Natural killer cell treated with Interleukin-12 subunit alpha and Interleukin-12 subunit beta and Interleukin-15 and Interleukin-18, amount 100 ng/mL, for 72 hours (primary cell): ENCODE data around the gene EFNA5. TPM values are rescaled to one million over a fixed set of nuclear protein-coding genes. Genes with fewer than 3 reads are reported as not detected.

Experiments used
- ATAC-seq, 2 donors: fragments of 150-1000 bp; cut with Tn5 transposase in 1 of 2; sonication (Bioruptor Pico), chemical (Tn5 transposase) in 1 of 2; 2 replicates each; pipeline ENCODE4 v1.10.0; 2021
- DNase-seq: peaks from one replicate; pipeline ENCODE4 v3.0.0; 2022; ENCODE audit warnings: low spot score
- H3K27ac Mint-ChIP-seq, 2 donors: 1 replicate in 1 of 2; 2 replicates in 1 of 2; pipeline ENCODE4 v1.8.0; 2022; ENCODE audit warnings: mixed read lengths in 2 of 2, mild to moderate bottlenecking in 1 of 2, moderate library complexity in 1 of 2
- H3K27me3 Mint-ChIP-seq, 2 donors: 1 replicate in 1 of 2; 2 replicates in 1 of 2; pipeline ENCODE4 v1.8.0; 2022; ENCODE audit warnings: mixed read lengths in 2 of 2
- H3K36me3 Mint-ChIP-seq: one replicate; pipeline ENCODE4 v1.8.0; 2022; ENCODE audit warnings: mixed read lengths
- H3K4me1 Mint-ChIP-seq, 2 donors: 1 replicate in 1 of 2; 2 replicates in 1 of 2; pipeline ENCODE4 v1.8.0; 2022; ENCODE audit warnings: low read depth in 2 of 2, mixed read lengths in 2 of 2, mild to moderate bottlenecking in 1 of 2
- H3K4me3 Mint-ChIP-seq: one replicate; pipeline ENCODE4 v1.8.0; 2022; ENCODE audit warnings: mixed read lengths
- H3K9me3 Mint-ChIP-seq: 2 replicates; pipeline ENCODE4 v1.8.0; 2022; ENCODE audit warnings: mixed read lengths
- total RNA-seq, 2 donors: library from RNA; stranded (reverse); gene quantifications; one replicate each; pipeline ENCODE4 v1.2.3, GENCODE V29; 2022

EFNA5 gene
- total RNA-seq, 2 donors from 2014 or later, result 1.2 to 2.2 TPM

DNA sequence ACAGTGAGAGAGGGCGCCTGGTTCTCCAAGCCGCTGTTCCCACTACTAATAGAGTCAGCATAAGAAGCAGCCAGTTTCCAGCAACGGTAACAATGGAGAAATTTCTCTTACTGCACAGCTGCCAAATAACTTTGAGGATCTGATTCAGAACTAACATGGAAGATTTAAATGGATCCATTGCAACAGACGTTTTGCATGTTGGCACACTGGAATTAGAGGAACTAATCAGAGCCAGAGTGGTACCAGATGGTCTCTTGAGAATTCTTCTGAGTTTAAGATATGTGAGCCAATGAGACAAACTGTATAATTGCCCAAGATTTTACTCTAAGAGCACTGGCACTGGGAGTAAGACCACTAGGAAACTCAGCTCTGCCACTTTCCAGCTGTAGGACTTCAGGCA is 186.5 kb downstream of the EFNA5 start:
- Mint-ChIP-seq H3K27ac (peak overlapping the region; percentile 89 to 94), H3K27me3 (no peaks in the 10 kb centered on the region), H3K4me3 (peak overlapping the region; percentile 66), H3K36me3 (peaks cover 14% of the 10 kb centered on the region), H3K4me1 (peaks cover 47 to 65% of the 10 kb centered on the region in 2 donors), H3K9me3 (peaks cover 12% of the 10 kb centered on the region)
- DNase-seq (no peak), ATAC-seq (no peak)

DNA sequence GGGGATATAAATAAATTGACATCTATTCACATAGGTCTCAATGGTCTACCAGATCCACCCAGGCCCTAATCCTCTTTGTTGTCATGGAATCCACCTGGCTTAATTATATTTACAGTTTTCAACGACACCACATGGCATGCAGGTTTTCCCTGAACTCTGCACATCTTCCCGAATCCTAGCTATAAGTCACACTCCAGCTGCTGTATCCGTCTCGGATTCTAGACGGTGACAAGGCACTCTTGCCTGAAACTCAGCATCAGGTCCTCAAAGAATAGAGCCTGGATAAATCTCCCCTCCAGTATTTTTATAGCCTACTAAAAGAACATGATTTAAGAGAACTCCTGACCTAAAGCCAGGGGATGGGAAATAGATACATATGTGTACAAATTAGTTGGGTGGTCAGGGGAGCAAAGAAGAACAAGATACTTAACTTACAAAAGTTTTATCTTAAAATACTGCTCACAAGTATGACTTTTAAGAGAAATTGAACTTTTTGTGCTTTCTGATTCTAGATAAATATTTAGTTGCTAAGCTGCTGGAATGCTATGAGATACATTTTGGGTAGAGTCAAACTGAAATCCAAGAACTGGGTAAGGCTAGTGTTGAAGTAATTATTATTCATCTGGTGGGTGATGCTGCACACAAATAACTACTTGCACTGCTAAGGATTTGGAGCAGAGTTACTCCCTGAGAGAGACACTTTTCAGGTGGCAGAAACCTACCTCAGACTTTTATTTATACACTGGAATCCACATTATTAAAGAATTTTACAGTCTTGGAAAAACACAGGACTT is 187.3 kb downstream of the EFNA5 start:
- H3K27me3 Mint-ChIP-seq, result no peaks in the 10 kb centered on the region
- H3K9me3 Mint-ChIP-seq, result peaks cover 12% of the 10 kb centered on the region
- peak overlapping the region; percentile 30 to 94 for H3K27ac Mint-ChIP-seq
- peaks cover 14% of the 10 kb centered on the region for H3K36me3 Mint-ChIP-seq
- ATAC-seq, result no peak
- DNase-seq, result no peak
- H3K4me3 Mint-ChIP-seq, result no peak overlapping the region
- H3K4me1 Mint-ChIP-seq, result peaks cover 48 to 69% of the 10 kb centered on the region in 2 donors

DNA sequence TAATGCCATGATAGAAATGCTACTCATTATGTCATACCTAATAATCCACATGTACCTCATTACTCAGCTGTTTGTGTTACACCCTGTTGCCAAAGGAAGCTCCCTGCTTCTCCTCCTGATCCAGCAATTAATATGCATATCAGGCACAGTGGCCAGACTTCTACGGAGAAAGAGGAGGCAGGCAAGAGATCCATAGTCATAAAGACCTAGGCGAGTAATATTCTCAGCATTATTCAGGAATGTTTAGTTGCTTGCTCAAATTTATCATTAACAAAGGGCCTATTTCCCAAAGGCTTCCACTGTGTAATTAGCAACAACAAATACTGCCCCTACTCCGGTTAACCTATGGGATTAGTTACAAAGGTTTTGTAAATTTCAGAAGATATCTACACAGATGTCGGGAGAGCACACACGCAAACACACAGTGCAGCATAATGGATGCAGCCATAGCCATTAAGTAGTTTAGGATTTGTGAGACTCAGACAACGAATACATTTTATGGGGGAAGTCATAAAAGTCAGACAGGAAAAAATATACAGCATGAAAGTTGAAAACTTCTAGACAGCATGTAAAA is 192.6 kb downstream of the EFNA5 start:
- DNase-seq (no peak), ATAC-seq (no peak)
- peak overlapping the region; percentile 79 for H3K4me3 Mint-ChIP-seq
- H3K4me1 Mint-ChIP-seq, result peaks cover 42 to 66% of the 10 kb centered on the region in 2 donors
- H3K9me3 Mint-ChIP-seq, result no peaks in the 10 kb centered on the region
- peak overlapping the region; percentile 91 to 95 for H3K27ac Mint-ChIP-seq
- no peaks in the 10 kb centered on the region for H3K27me3 Mint-ChIP-seq
- H3K36me3 Mint-ChIP-seq, result peaks cover 8% of the 10 kb centered on the region

- DNase-seq (no peak), ATAC-seq (no peak)
- Mint-ChIP-seq H3K4me1 (peaks cover 49 to 70% of the 10 kb centered on the region in 2 donors), H3K27ac (peak overlapping the region; percentile 91 to 95), H3K4me3 (peak overlapping the region; percentile 79), H3K36me3 (peaks cover 8% of the 10 kb centered on the region), H3K9me3 (no peaks in the 10 kb centered on the region), H3K27me3 (no peaks in the 10 kb centered on the region)
These were observed 193.2 kb downstream of the EFNA5 start for GRCh38 chr5:107477492-107477891.

- ATAC-seq (peak; percentile 88 to 92), DNase-seq (peak; percentile 86)
- Mint-ChIP-seq H3K4me1 (peaks cover 50 to 72% of the 10 kb centered on the region in 2 donors), H3K27ac (peak overlapping the region; percentile 91 to 95), H3K36me3 (peaks cover 8% of the 10 kb centered on the region), H3K9me3 (no peaks in the 10 kb centered on the region), H3K4me3 (peak overlapping the region; percentile 79), H3K27me3 (no peaks in the 10 kb centered on the region)
These were observed 194.0 kb downstream of the EFNA5 start for GRCh38 chr5:107476783-107477182.

GRCh38 chr5:107474716-107475489 is 195.8 kb downstream of the EFNA5 start:
- DNase-seq, result peak; percentile 63
- Mint-ChIP-seq H3K4me1 (peaks cover 49 to 73% of the 10 kb centered on the region in 2 donors), H3K27ac (peak overlapping the region; percentile 91 to 95), H3K4me3 (peak overlapping the region; percentile 88), H3K9me3 (no peaks in the 10 kb centered on the region), H3K27me3 (no peaks in the 10 kb centered on the region), H3K36me3 (peaks cover 6% of the 10 kb centered on the region)
- peak; percentile 81 to 85 for ATAC-seq

DNA sequence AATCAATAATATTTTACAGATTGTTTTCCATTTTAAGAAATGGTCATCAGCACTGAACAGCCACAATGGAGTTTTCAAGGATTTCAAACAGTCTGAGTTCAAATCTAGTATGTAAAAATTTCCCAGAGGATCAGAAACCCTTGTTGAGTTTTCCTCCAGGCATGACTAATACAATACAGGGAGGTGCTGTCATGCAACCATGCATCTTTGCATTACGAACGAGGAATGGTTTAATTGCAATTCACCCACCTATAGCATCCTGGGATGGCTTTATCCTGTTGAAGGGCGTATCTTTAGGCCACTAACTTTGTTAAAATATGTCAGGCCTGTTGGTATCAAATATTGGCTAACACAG is 196.4 kb downstream of the EFNA5 start:
- H3K4me3 Mint-ChIP-seq, result peak overlapping the region; percentile 88
- peaks cover 6% of the 10 kb centered on the region for H3K36me3 Mint-ChIP-seq
- DNase-seq (no peak), ATAC-seq (no peak)
- H3K27ac Mint-ChIP-seq, result peak overlapping the region; percentile 91 to 95
- no peaks in the 10 kb centered on the region for H3K9me3 Mint-ChIP-seq
- H3K4me1 Mint-ChIP-seq, result peaks cover 54 to 78% of the 10 kb centered on the region in 2 donors
- H3K27me3 Mint-ChIP-seq, result no peaks in the 10 kb centered on the region

DNA sequence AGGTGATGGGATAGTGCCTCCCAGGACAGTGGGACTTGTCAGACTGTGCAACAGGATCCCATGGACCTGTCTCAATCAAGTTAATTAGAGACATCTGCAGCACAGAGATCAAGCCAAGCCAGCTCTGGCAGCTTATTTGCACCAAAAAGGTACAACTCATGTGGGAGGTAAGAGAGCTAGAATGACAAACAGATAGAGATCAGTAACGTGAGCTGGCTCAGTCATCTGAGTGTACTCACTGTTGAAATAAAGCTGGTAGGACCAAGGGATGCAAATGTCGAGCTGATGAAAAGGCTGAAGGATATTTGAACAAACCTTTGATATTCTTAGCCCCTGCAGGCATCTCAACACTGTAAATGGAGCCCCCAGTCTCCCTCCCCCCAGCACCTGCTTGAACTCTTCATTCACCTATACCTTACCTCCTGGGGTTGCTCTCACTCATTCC is 198.1 kb downstream of the EFNA5 start:
- H3K27ac Mint-ChIP-seq, result peak overlapping the region; percentile 54 to 95
- peak overlapping the region; percentile 8 for H3K4me3 Mint-ChIP-seq
- H3K4me1 Mint-ChIP-seq, result peaks cover 60 to 84% of the 10 kb centered on the region in 2 donors

GRCh38 chr5:107470295-107470582 is 200.5 kb downstream of the EFNA5 start:
- ATAC-seq, result no peak
- peak overlapping the region; percentile 97 to 99 for H3K27ac Mint-ChIP-seq
- H3K4me1 Mint-ChIP-seq, result peaks cover 68 to 79% of the 10 kb centered on the region in 2 donors
- DNase-seq, result no peak
- peaks cover 6% of the 10 kb centered on the region for H3K36me3 Mint-ChIP-seq
- peak overlapping the region; percentile 83 for H3K4me3 Mint-ChIP-seq
- H3K9me3 Mint-ChIP-seq, result no peaks in the 10 kb centered on the region
- no peaks in the 10 kb centered on the region for H3K27me3 Mint-ChIP-seq

More for the DNA sequence above, 198.1 kb downstream of the EFNA5 start:
- no peaks in the 10 kb centered on the region for H3K27me3 Mint-ChIP-seq
- ATAC-seq (no peak), DNase-seq (no peak)
- no peaks in the 10 kb centered on the region for H3K9me3 Mint-ChIP-seq
- H3K36me3 Mint-ChIP-seq, result peaks cover 6% of the 10 kb centered on the region

GRCh38 chr5:107469485-107470294 is 201.0 kb downstream of the EFNA5 start:
- Mint-ChIP-seq H3K36me3 (peaks cover 6% of the 10 kb centered on the region), H3K9me3 (no peaks in the 10 kb centered on the region), H3K4me1 (peaks cover 69 to 79% of the 10 kb centered on the region in 2 donors), H3K4me3 (peak overlapping the region; percentile 83), H3K27me3 (no peaks in the 10 kb centered on the region), H3K27ac (peak overlapping the region; percentile 97 to 99)
- ATAC-seq, result peak; percentile 80 to 85
- peak; percentile 69 for DNase-seq

DNA sequence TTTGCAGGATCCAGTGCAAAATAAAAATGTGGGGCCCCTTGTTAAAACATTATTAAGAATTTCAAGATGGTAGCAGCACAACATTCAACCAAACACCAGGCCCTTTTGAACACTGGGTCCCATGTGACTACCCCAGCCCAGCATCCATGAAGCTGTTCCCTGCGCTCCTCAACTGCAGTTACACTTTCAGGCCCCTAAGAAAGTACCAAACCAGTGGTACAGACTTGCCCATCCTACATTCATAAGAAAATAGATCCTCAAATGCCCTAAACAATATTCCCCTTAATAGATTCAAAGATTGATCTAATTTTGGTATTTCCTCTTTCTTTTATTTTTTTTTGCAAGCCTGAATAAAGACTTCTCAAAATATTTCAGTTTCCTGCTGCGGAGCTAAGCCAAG is 201.7 kb downstream of the EFNA5 start:
- DNase-seq, result no peak
- H3K36me3 Mint-ChIP-seq, result peaks cover 6% of the 10 kb centered on the region
- peak overlapping the region; percentile 97 to 99 for H3K27ac Mint-ChIP-seq
- no peaks in the 10 kb centered on the region for H3K27me3 Mint-ChIP-seq
- no peaks in the 10 kb centered on the region for H3K9me3 Mint-ChIP-seq
- H3K4me3 Mint-ChIP-seq, result peak overlapping the region; percentile 83
- peaks cover 73 to 79% of the 10 kb centered on the region in 2 donors for H3K4me1 Mint-ChIP-seq
- ATAC-seq, result no peak

- Mint-ChIP-seq H3K27me3 (no peaks in the 10 kb centered on the region), H3K4me3 (peak overlapping the region; percentile 48), H3K4me1 (peaks cover 69 to 74% of the 10 kb centered on the region in 2 donors), H3K9me3 (no peaks in the 10 kb centered on the region), H3K36me3 (peaks cover 6% of the 10 kb centered on the region), H3K27ac (peak overlapping the region; percentile 97 to 99)
- DNase-seq (no peak), ATAC-seq (peak in 1 of 2 donors; percentile 46)
These were observed 202.5 kb downstream of the EFNA5 start for GRCh38 chr5:107468276-107468675.
